ENCODE results near the gene ADAMTS17. TPM values are rescaled to one million over a fixed set of nuclear protein-coding genes. Genes with fewer than 3 reads are reported as not detected.

The ADAMTS17 gene
- total and polyA plus RNA-seq, 9 of the 15 experiments (the other 6 are each of a cell fraction or from before 2014, with no cell fraction given): 0.01 to 0.14 (median 0.07) TPM; not detected in 6

- Histone ChIP-seq H3K9ac (ENCODE audit: insufficient read depth in 1 of 2, low read depth in 2 of 2, low read length in 2 of 2) (no peak overlapping the region), H3K79me2 (ENCODE audit: control insufficient read depth, insufficient read depth, low read length) (no peaks in the 10 kb centered on the region), H3K27ac (ENCODE audit: extremely low read depth, low read depth, low read length) (no peak overlapping the region), H3K36me3 (ENCODE audit: control insufficient read depth, insufficient read depth, low read length) (no peaks in the 10 kb centered on the region), H3K4me2 (ENCODE audit: insufficient read depth, low read length) (no peak overlapping the region), H2AFZ (ENCODE audit: low read depth, low read length) (no peak overlapping the region), H3K9me1 (ENCODE audit: control insufficient read depth, insufficient read depth, low read length) (no peaks in the 10 kb centered on the region), H3K27me3 (ENCODE audit: control insufficient read depth in 2 of 2, insufficient read depth in 2 of 2, low read length in 2 of 2) (peaks cover 5 to 56% of the 10 kb centered on the region in 2 experiments; a peak in 3 of 5 replicates), H3K4me3 (no peak overlapping the region), H3K4me1 (replicated peaks in 1 of 2; ENCODE audit: control insufficient read depth in 2 of 2, insufficient read depth in 2 of 2, low read length in 2 of 2) (0 out of 5 replicates have a peak, but pooled peaks cover 0 to 3% of the 10 kb centered on the region in 2 experiments), H4K20me1 (replicated peaks; ENCODE audit: control insufficient read depth, insufficient read depth, low read length) (no peaks in the 10 kb centered on the region), H3K9me3 (replicated peaks; ENCODE audit: control insufficient read depth, insufficient read depth, low read depth, low read length) (no peaks in the 10 kb centered on the region)
- ATAC-seq (no peak), FAIRE-seq (no peak), DNase-seq (ENCODE audit: extremely low read depth in 1 of 4, low spot score in 3 of 4) (no peak)
- in situ Hi-C loops (cut with MboI): no loop called here
- CTCF ChIA-PET (ENCODE audit: low intra/inter-chr PET ratio): no interaction called here
- POLR2A ChIA-PET: no interaction called here
- WGBS (ENCODE audit: insufficient coverage, low coverage, missing lambda C conversion rate): 2% methylated on average over 6 of the region's 6 CpGs
- intact Hi-C loops (cut with micrococcal nuclease): no loop called here
- BruUV-seq (replicated peaks): no TSS peak
- TF ChIP-seq RNF2 (IDR thresholded peaks at IDR 0.05): no peak
- TF ChIP-seq PRDM10 (IDR thresholded peaks at IDR 0.05; ENCODE audit: partially characterized antibody): no peak
- TF ChIP-seq MBD2 (IDR thresholded peaks at IDR 0.05; ENCODE audit: borderline replicate concordance, low read depth): no peak
- no peak for TF ChIP-seq ZMIZ1 (IDR thresholded peaks at IDR 0.05; ENCODE audit: low read depth in 2 of 2, low read length in 2 of 2)
- TF ChIP-seq BRCA1 (IDR thresholded peaks at IDR 0.05): no peak
- TF ChIP-seq BRCA1 (CRISPR knock-in tag; IDR thresholded peaks at IDR 0.05): no peak
- TF ChIP-seq E4F1 (CRISPR knock-in tag; IDR thresholded peaks at IDR 0.05; ENCODE audit: borderline replicate concordance): no peak
Measured at GRCh38 chr15:100336061-100336460, 5.7 kb downstream of the ADAMTS17 start.
